Loucy (cell line): ENCODE data around the gene LTBR.
A peak's percentile ranks its signal among the peaks of the same experiment; 100 is the strongest.
"Not testable (repeated sequence)": the region's sequence is repeated elsewhere in the genome, so short reads cannot be mapped to it uniquely, and the experiment has no call there.

Experiments
- H2AFZ ChIP-seq: fragments of 200-600 bp; sonication (generic); 2 replicates; pipeline ENCODE4 v1.6.0; 2016; ENCODE audit warnings: antibody characterized with exemption, mild to moderate bottlenecking, low read length, moderate library complexity
- H3F3A ChIP-seq: fragments of 200-600 bp; 2 replicates; pipeline ENCODE4 v1.6.0; 2016; ENCODE audit warnings: antibody characterized with exemption, low read depth, mild to moderate bottlenecking
- H3K27me3 ChIP-seq: fragments of 200-600 bp; sonication (generic); 2 replicates; pipeline ENCODE4 v1.6.1; 2014; ENCODE audit warnings: low read length, mild to moderate bottlenecking; ENCODE audit not compliant: insufficient read depth, poor library complexity, severe bottlenecking
- H3K36me3 ChIP-seq: fragments of 200-600 bp; sonication (generic); 2 replicates; pipeline ENCODE4 v1.6.1; 2016; ENCODE audit warnings: low read length; ENCODE audit not compliant: insufficient read depth
- H3K4me1 ChIP-seq: fragments of 200-600 bp; sonication (generic); 2 replicates; pipeline ENCODE4 v1.5.1; 2014; ENCODE audit warnings: low read length, mild to moderate bottlenecking; ENCODE audit not compliant: insufficient read depth, poor library complexity, severe bottlenecking
- H3K4me2 ChIP-seq: fragments of 200-600 bp; sonication (generic); 2 replicates; pipeline ENCODE4 v1.6.0; 2014; ENCODE audit warnings: antibody characterized with exemption, low read length, low read depth, mild to moderate bottlenecking; ENCODE audit not compliant: poor library complexity, severe bottlenecking
- H3K4me3 ChIP-seq: fragments of 200-600 bp; sonication (generic); 2 replicates; pipeline ENCODE4 v1.5.1; 2014; ENCODE audit warnings: low read length, mild to moderate bottlenecking, mixed read lengths; ENCODE audit not compliant: poor library complexity, severe bottlenecking
- H3K79me2 ChIP-seq: fragments of 200-600 bp; sonication (generic); 2 replicates; pipeline ENCODE4 v1.6.1; 2014; ENCODE audit warnings: low read length; ENCODE audit not compliant: insufficient read depth
- H3K9ac ChIP-seq: fragments of 200-600 bp; sonication (generic); 2 replicates; pipeline ENCODE4 v1.6.0; 2014; ENCODE audit warnings: mild to moderate bottlenecking, low read depth, low read length, moderate library complexity; ENCODE audit not compliant: poor library complexity, severe bottlenecking
- H3K9me2 ChIP-seq: fragments of 200-600 bp; sonication (generic); replicated peaks from 2 replicates; pipeline ENCODE4 v1.6.1; 2016; ENCODE audit warnings: low read depth, low read length, mixed read lengths
- H3K9me3 ChIP-seq: fragments of 200-600 bp; sonication (generic); 2 replicates; pipeline ENCODE4 v1.6.1; 2014; ENCODE audit warnings: mild to moderate bottlenecking, antibody characterized with exemption, low read length, low read depth; ENCODE audit not compliant: insufficient read depth
- H4K20me1 ChIP-seq: fragments of 200-600 bp; sonication (generic); 2 replicates; pipeline ENCODE4 v1.6.0; 2014; ENCODE audit warnings: antibody characterized with exemption, low read length, mild to moderate bottlenecking; ENCODE audit not compliant: insufficient read depth, poor library complexity, severe bottlenecking
- EZH2phosphoT487 ChIP-seq: fragments of 200-600 bp; IDR thresholded peaks from 2 replicates; pipeline ENCODE4 v1.6.1; 2018; ENCODE audit warnings: antibody characterized with exemption, mild to moderate bottlenecking, moderate library complexity, borderline replicate concordance
- TF ChIP-seq, protein P1 (sequence below): fragments of 200-600 bp; sonication (generic); conservative IDR thresholded peaks from 2 replicates; pipeline ENCODE4 v1.5.1; 2014; ENCODE audit warnings: mild to moderate bottlenecking, antibody characterized with exemption, low read length

Gene LTBR

GRCh38 chr12:6343518-6343917, 40.4 kb upstream of the LTBR start:
- Histone ChIP-seq H3K36me3 (no peaks in the 10 kb centered on the region), H3K79me2 (peaks cover 45% of the 10 kb centered on the region), H3K4me1 (peaks cover 74% of the 10 kb centered on the region), H4K20me1 (peaks cover 30% of the 10 kb centered on the region), H3K4me3 (no peak overlapping the region), H3F3A (no peaks in the 10 kb centered on the region), H2AFZ (0 out of 2 replicates have a peak overlapping the region, but pooled peaks have one; percentile 2), H3K9ac (peak overlapping the region; percentile 100), H3K9me2 (no peaks in the 10 kb centered on the region), H3K27me3 (peaks cover 11% of the 10 kb centered on the region), H3K9me3 (no peaks in the 10 kb centered on the region), H3K4me2 (peak overlapping the region; percentile 100)
- TF ChIP-seq, protein P1, sequence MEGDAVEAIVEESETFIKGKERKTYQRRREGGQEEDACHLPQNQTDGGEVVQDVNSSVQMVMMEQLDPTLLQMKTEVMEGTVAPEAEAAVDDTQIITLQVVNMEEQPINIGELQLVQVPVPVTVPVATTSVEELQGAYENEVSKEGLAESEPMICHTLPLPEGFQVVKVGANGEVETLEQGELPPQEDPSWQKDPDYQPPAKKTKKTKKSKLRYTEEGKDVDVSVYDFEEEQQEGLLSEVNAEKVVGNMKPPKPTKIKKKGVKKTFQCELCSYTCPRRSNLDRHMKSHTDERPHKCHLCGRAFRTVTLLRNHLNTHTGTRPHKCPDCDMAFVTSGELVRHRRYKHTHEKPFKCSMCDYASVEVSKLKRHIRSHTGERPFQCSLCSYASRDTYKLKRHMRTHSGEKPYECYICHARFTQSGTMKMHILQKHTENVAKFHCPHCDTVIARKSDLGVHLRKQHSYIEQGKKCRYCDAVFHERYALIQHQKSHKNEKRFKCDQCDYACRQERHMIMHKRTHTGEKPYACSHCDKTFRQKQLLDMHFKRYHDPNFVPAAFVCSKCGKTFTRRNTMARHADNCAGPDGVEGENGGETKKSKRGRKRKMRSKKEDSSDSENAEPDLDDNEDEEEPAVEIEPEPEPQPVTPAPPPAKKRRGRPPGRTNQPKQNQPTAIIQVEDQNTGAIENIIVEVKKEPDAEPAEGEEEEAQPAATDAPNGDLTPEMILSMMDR = no peak
- no peak for TF ChIP-seq EZH2phosphoT487

GRCh38 chr12:6344101-6344660, 39.8 kb upstream of the LTBR start:
- H3K9me2 ChIP-seq, H3K9me3 ChIP-seq, H3K36me3 ChIP-seq, H3F3A ChIP-seq, H2AFZ ChIP-seq, H3K4me2 ChIP-seq, H3K4me3 ChIP-seq: not testable (repeated sequence)
- H3K79me2 ChIP-seq = peaks cover 39% of the 10 kb centered on the region
- peak overlapping the region; percentile 100 for H3K9ac ChIP-seq
- H3K27me3 ChIP-seq = peaks cover 11% of the 10 kb centered on the region
- peaks cover 68% of the 10 kb centered on the region for H3K4me1 ChIP-seq
- peaks cover 23% of the 10 kb centered on the region for H4K20me1 ChIP-seq

DNA sequence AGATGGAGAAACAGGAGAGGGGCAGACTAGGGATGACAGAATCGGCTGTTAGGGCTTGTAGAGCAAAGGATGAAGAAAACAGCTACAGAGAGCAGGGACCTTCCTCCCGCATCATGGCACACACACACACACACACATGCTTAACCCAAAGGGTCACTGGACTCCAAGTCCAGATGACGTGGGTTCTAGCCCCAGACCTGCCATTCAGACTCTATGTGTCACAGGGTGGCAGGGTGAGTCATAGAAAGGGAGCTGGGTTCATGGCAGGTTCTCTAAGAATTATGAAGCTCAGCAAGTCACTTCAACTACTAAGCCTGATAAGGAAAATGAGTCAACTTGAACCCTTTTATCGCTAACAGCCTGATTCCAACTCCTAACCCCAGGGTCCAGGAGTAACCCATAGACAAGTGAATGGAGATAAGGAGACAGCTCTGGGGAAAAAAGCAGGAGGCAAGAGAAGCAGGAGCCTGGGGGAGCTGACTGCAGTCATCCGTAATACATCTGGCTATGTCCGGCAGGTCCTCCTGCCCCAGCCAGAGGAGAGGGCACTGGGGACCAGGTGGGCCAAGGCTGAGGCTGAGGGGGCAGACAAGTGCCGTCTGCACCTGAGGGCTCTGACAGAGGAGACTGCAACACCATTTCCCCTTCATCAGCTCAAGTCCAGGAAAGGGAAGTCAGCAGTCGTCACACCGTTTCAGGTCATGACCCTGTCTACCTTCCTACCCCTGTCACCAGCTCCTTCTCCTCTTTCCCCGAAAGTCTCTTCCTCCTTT, 38.5 kb upstream of the LTBR start:
- peak overlapping the region; percentile 28 for H3K9ac ChIP-seq
- H4K20me1 ChIP-seq = peaks cover 13% of the 10 kb centered on the region
- H3K4me3 ChIP-seq = no peak overlapping the region
- H3K79me2 ChIP-seq = peaks cover 26% of the 10 kb centered on the region
- H3K27me3 ChIP-seq = peaks cover 11% of the 10 kb centered on the region
- H3K4me1 ChIP-seq = peaks cover 57% of the 10 kb centered on the region
- H2AFZ ChIP-seq = no peak overlapping the region
- H3K36me3 ChIP-seq = no peaks in the 10 kb centered on the region
- no peaks in the 10 kb centered on the region for H3K9me2 ChIP-seq
- no peaks in the 10 kb centered on the region for H3F3A ChIP-seq
- TF ChIP-seq, protein P1 = no peak
- no peak for TF ChIP-seq EZH2phosphoT487
- H3K4me2 ChIP-seq = peak overlapping the region; percentile 22
- H3K9me3 ChIP-seq = no peaks in the 10 kb centered on the region
